Panc1 (cell line): ENCODE data around the gene TLCD1. TPM values are rescaled to one million over a fixed set of nuclear protein-coding genes. Genes with fewer than 3 reads are reported as not detected.

Source experiments
- ATAC-seq: fragments of 200-7000 bp; cut with Tn5 transposase; 2 replicates; pipeline ENCODE4 v1.9.1; 2020; ENCODE audit warnings: mild to moderate bottlenecking, moderate library complexity
- BruUV-seq: library from RNA; stranded (reverse); fragments of 400-500 nt; replicated peaks from 2 replicates; lab custom pipeline; 2021; lab: Mats Ljungman, UMichigan
- CTCF ChIA-PET: fragments of 300-600 bp; sonication (Branson Sonifier 250); formaldehyde crosslinking; loops from one replicate; lab custom pipeline; 2022; ENCODE audit warnings: antibody characterized with exemption; lab: Charles Lee
- POLR2A ChIA-PET: fragments of 300-600 bp; sonication (Branson Sonifier 250); formaldehyde crosslinking; loops from one replicate; lab custom pipeline; 2022; ENCODE audit warnings: antibody characterized with exemption; lab: Charles Lee
- DNase-seq: peaks from one replicate; pipeline ENCODE4 v3.0.0-alpha.2; 2010; ENCODE audit warnings: low read depth, low spot score
- H3K27ac ChIP-seq: 2 replicates; pipeline ENCODE4 v1.5.1; 2011; ENCODE audit warnings: mild to moderate bottlenecking, low read length, inconsistent platforms
- H3K27me3 ChIP-seq: fragments of 200-500 bp; sonication (Bioruptor generic); 2 replicates; pipeline ENCODE4 v1.6.0; 2014; ENCODE audit warnings: low read length, inconsistent platforms; ENCODE audit not compliant: control insufficient read depth, insufficient read depth
- H3K36me3 ChIP-seq: fragments of 200-500 bp; sonication (Bioruptor generic); 2 replicates; pipeline ENCODE4 v1.5.1; 2014; ENCODE audit warnings: inconsistent platforms, mild to moderate bottlenecking, low read length, moderate library complexity; ENCODE audit not compliant: control insufficient read depth, insufficient read depth
- H3K4me1 ChIP-seq: 2 replicates; pipeline ENCODE4 v1.5.1; 2011; ENCODE audit warnings: inconsistent platforms, mild to moderate bottlenecking, low read length, moderate library complexity; ENCODE audit not compliant: control insufficient read depth, insufficient read depth
- H3K4me3 ChIP-seq, 2 experiments: 2 replicates each; pipeline ENCODE4 v1.5.1; 2011 to 2012; ENCODE audit warnings: low read depth in 2 of 2, low read length in 2 of 2, mild to moderate bottlenecking in 2 of 2, inconsistent platforms in 1 of 2, moderate library complexity in 1 of 2
- H3K9me3 ChIP-seq: fragments of 200-500 bp; sonication (Bioruptor generic); 2 replicates; pipeline ENCODE4 v1.5.1; 2014; ENCODE audit warnings: low read depth, mild to moderate bottlenecking, inconsistent platforms, low read length, moderate library complexity; ENCODE audit not compliant: control insufficient read depth, insufficient read depth
- CTCF ChIP-seq: fragments of 450-650 bp; IDR thresholded peaks from 2 replicates; pipeline ENCODE4 v1.5.1; 2017; ENCODE audit warnings: mild to moderate bottlenecking
- POLR2AphosphoS5 ChIP-seq: IDR thresholded peaks from 2 replicates; pipeline ENCODE4 v1.6.1; 2012; ENCODE audit warnings: mild to moderate bottlenecking, low read depth, low read length, moderate library complexity
- SIN3A ChIP-seq: IDR thresholded peaks from 2 replicates; pipeline ENCODE4 v1.6.1; 2012; ENCODE audit warnings: low read depth, mild to moderate bottlenecking, low read length, moderate library complexity, borderline replicate concordance; ENCODE audit not compliant: insufficient read depth
- TCF7L2 ChIP-seq: IDR thresholded peaks from 2 replicates; pipeline ENCODE4 v1.6.1; 2011; ENCODE audit warnings: mild to moderate bottlenecking, low read depth, low read length, inconsistent platforms
- in situ Hi-C: cut with HindIII; loops from 2 replicates; pipeline ENCODE4 v1.10.0; 2016; ENCODE audit warnings: low sequenced_read_pairs, low pct_unique_long_range_greater_than_20kb
- intact Hi-C: fragments of 100-400 bp; cut with micrococcal nuclease; formaldehyde crosslinking; loops from one replicate; pipeline ENCODE4 v1.10.0; 2022; ENCODE audit not compliant: unreplicated experiment
- total RNA-seq: library from RNA; stranded (reverse); gene quantifications from one replicate; pipeline ENCODE4 v1.2.1, GENCODE V29; 2021; ENCODE audit not compliant: unreplicated experiment
- TF ChIP-seq, protein P1 (sequence below), 2 experiments: IDR thresholded peaks; 2 replicates each; pipeline ENCODE4 v1.6.1; 2011 to 2012; ENCODE audit warnings: low read depth in 2 of 2, control low read depth in 1 of 2, low read length in 1 of 2, mild to moderate bottlenecking in 1 of 2, moderate library complexity in 1 of 2; ENCODE audit not compliant: insufficient read depth in 1 of 2

Gene TLCD1
- total RNA-seq, 1 experiment from 2014 or later = 55.7 TPM

GRCh38 chr17:28704219-28704858 lies 21.7 kb downstream of the TLCD1 start:
- Histone ChIP-seq H3K4me3 (no peak overlapping the region), H3K4me1 (no peaks in the 10 kb centered on the region), H3K27ac (no peak overlapping the region), H3K27me3 (no peaks in the 10 kb centered on the region), H3K9me3 (no peaks in the 10 kb centered on the region), H3K36me3 (peaks cover 2% of the 10 kb centered on the region; the same call in 1 of the 2 replicates)
- 0 out of 2 replicates have a peak, but pooled peaks have one; percentile 3 for ATAC-seq
- TF ChIP-seq TCF7L2 = no peak
- TF ChIP-seq CTCF = no peak
- TF ChIP-seq POLR2AphosphoS5 = peak; percentile 55
- intact Hi-C loops = no loop called here
- in situ Hi-C loops = no loop called here
- BruUV-seq = no TSS peak
- CTCF ChIA-PET = no interaction called here
- POLR2A ChIA-PET = interaction anchor here (0.5 kb wide), 1 partner anchor 28 kb away, joined by 6 read pairs; no protein-coding TSS in a partner anchor
- DNase-seq = no peak

DNA sequence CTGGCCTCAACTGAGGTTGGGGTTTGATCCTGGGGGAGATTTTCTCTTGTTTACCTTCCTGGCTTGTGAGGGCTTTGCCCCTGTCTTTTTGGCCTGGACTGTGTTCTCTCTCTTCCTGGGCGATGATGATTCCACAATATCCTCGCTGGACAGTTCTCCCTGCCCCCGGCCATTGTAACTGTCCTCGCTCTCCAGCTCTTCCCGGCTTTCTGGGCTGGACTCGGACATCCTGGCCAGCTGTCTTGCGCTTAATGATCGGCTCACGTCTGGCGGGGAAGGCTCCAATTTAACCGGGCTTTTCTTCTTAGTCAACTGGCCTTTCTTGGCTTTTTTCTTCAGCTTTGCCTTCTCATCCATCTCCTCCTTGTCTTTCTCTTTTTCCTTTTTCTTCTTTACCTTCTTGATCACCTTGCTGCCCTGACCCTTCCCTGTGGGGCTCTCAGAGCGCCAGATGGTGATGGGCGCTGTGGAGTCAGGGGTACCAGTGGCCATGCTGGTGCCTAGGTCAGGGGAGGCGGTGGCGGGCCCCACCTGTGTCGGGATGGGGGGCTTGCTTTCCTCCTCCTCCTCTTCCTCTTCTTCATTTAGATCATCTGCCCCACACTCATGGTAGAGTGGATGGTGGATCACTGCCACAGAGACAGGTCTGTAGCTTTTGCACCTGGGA lies 22.3 kb downstream of the TLCD1 start:
- no peak overlapping the region for H3K27ac ChIP-seq
- no peak for TF ChIP-seq POLR2AphosphoS5
- TF ChIP-seq CTCF = no peak
- TF ChIP-seq, protein P1, sequence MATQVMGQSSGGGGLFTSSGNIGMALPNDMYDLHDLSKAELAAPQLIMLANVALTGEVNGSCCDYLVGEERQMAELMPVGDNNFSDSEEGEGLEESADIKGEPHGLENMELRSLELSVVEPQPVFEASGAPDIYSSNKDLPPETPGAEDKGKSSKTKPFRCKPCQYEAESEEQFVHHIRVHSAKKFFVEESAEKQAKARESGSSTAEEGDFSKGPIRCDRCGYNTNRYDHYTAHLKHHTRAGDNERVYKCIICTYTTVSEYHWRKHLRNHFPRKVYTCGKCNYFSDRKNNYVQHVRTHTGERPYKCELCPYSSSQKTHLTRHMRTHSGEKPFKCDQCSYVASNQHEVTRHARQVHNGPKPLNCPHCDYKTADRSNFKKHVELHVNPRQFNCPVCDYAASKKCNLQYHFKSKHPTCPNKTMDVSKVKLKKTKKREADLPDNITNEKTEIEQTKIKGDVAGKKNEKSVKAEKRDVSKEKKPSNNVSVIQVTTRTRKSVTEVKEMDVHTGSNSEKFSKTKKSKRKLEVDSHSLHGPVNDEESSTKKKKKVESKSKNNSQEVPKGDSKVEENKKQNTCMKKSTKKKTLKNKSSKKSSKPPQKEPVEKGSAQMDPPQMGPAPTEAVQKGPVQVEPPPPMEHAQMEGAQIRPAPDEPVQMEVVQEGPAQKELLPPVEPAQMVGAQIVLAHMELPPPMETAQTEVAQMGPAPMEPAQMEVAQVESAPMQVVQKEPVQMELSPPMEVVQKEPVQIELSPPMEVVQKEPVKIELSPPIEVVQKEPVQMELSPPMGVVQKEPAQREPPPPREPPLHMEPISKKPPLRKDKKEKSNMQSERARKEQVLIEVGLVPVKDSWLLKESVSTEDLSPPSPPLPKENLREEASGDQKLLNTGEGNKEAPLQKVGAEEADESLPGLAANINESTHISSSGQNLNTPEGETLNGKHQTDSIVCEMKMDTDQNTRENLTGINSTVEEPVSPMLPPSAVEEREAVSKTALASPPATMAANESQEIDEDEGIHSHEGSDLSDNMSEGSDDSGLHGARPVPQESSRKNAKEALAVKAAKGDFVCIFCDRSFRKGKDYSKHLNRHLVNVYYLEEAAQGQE (IDR thresholded peaks at IDR 0.05; ENCODE audit: insufficient read depth in 1 of 2, low read depth in 2 of 2, low read length in 1 of 2) = no peak
- TF ChIP-seq TCF7L2 = no peak
- no peak for TF ChIP-seq SIN3A
- ChIA-PET POLR2A (interaction anchor here (0.5 kb wide), 1 partner anchor 29 kb away, joined by 6 read pairs; no protein-coding TSS in a partner anchor), CTCF (no interaction called here)
- no peaks in the 10 kb centered on the region for H3K9me3 ChIP-seq
- DNase-seq (no peak), ATAC-seq (no peak)
- in situ Hi-C loops (no loop called here), intact Hi-C loops (no loop called here)
- H3K4me1 ChIP-seq = no peaks in the 10 kb centered on the region
- no peaks in the 10 kb centered on the region for H3K27me3 ChIP-seq
- H3K36me3 ChIP-seq = peaks cover 2% of the 10 kb centered on the region; the same call in 1 of the 2 replicates
- no TSS peak for BruUV-seq
- H3K4me3 ChIP-seq = no peak overlapping the region
